ENCODE measurements around the gene MXD3. TPM values are rescaled to one million over a fixed set of nuclear protein-coding genes. Genes with fewer than 3 reads are reported as not detected.
A peak's percentile ranks its signal among the peaks of the same experiment; 100 is the strongest.

The MXD3 gene
- total and polyA plus RNA-seq, 4 experiments from 2014 or later = 0.28 to 17.3 (median 9.3) TPM

GRCh38 chr5:177333420-177334154 is 21.9 kb upstream of the MXD3 start:
- no peaks in the 10 kb centered on the region for H3K27me3 Mint-ChIP-seq
- ChIA-PET POLR2A (ENCODE audit: partially characterized antibody) (interaction anchor here (2.6 kb wide), 1 partner anchor 69 kb away, joined by 9 read pairs; no protein-coding TSS in a partner anchor), CTCF (ENCODE audit: partially characterized antibody) (interaction anchor here (1.2 to 3.6 kb wide), 3 partner anchors 15 to 56 kb away, joined by 3 to 8 read pairs (median 5); no protein-coding TSS in a partner anchor)
- intact Hi-C loops (cut with micrococcal nuclease) = no loop called here
- Histone ChIP-seq H3K27ac (ENCODE audit: low read depth, low read length) (no peak overlapping the region), H3K4me1 (ENCODE audit: insufficient read depth, low read length) (no peaks in the 10 kb centered on the region), H3K27me3 (ENCODE audit: insufficient read depth, low read length) (no peaks in the 10 kb centered on the region), H3K4me3 (ENCODE audit: low read length in 2 of 2) (no peak overlapping the region), H3K36me3 (ENCODE audit: insufficient read depth, low read length) (peaks cover 82% of the 10 kb centered on the region), H3K9me3 (ENCODE audit: control insufficient read depth in 1 of 2, low read length in 2 of 2) (no peaks in the 10 kb centered on the region)
- H3K36me3 Mint-ChIP-seq = peaks cover 23 to 64% of the 10 kb centered on the region in 2 donors
- H3K4me3 Mint-ChIP-seq = no peak overlapping the region
- H3K9me3 Mint-ChIP-seq = no peaks in the 10 kb centered on the region
- peak overlapping the region in 3 of 7 donors; percentile 55 to 70 (median 69) for H3K27ac Mint-ChIP-seq
- no peak for DNase-seq
- peaks cover 0 to 6% (median 2%) of the 10 kb centered on the region in 4 donors for H3K4me1 Mint-ChIP-seq

- Histone ChIP-seq H3K4me1 (ENCODE audit: insufficient read depth, low read length) (no peaks in the 10 kb centered on the region), H3K9me3 (ENCODE audit: control insufficient read depth in 1 of 2, low read length in 2 of 2) (no peaks in the 10 kb centered on the region), H3K27me3 (ENCODE audit: insufficient read depth, low read length) (no peaks in the 10 kb centered on the region), H3K27ac (ENCODE audit: low read depth, low read length) (no peak overlapping the region), H3K4me3 (ENCODE audit: low read length in 2 of 2) (no peak overlapping the region), H3K36me3 (ENCODE audit: insufficient read depth, low read length) (peaks cover 75% of the 10 kb centered on the region)
- Mint-ChIP-seq H3K9me3 (no peaks in the 10 kb centered on the region), H3K27ac (peak overlapping the region in 1 of 7 donors; percentile 35), H3K36me3 (peaks cover 24 to 64% of the 10 kb centered on the region in 2 donors), H3K4me1 (peaks cover 1 to 6% (median 2%) of the 10 kb centered on the region in 4 donors), H3K27me3 (no peaks in the 10 kb centered on the region), H3K4me3 (no peak overlapping the region)
- ChIA-PET CTCF (ENCODE audit: partially characterized antibody) (interaction anchor here (1.7 to 3.6 kb wide), 2 partner anchors 15 to 23 kb away, joined by 5 to 8 read pairs; no protein-coding TSS in a partner anchor), POLR2A (ENCODE audit: partially characterized antibody) (interaction anchor here (2.6 kb wide), 1 partner anchor 70 kb away, joined by 9 read pairs; no protein-coding TSS in a partner anchor)
- no peak for DNase-seq
- intact Hi-C loops (cut with micrococcal nuclease) = no loop called here
Measured at GRCh38 chr5:177332896-177333260, 21.2 kb upstream of the MXD3 start.

DNA sequence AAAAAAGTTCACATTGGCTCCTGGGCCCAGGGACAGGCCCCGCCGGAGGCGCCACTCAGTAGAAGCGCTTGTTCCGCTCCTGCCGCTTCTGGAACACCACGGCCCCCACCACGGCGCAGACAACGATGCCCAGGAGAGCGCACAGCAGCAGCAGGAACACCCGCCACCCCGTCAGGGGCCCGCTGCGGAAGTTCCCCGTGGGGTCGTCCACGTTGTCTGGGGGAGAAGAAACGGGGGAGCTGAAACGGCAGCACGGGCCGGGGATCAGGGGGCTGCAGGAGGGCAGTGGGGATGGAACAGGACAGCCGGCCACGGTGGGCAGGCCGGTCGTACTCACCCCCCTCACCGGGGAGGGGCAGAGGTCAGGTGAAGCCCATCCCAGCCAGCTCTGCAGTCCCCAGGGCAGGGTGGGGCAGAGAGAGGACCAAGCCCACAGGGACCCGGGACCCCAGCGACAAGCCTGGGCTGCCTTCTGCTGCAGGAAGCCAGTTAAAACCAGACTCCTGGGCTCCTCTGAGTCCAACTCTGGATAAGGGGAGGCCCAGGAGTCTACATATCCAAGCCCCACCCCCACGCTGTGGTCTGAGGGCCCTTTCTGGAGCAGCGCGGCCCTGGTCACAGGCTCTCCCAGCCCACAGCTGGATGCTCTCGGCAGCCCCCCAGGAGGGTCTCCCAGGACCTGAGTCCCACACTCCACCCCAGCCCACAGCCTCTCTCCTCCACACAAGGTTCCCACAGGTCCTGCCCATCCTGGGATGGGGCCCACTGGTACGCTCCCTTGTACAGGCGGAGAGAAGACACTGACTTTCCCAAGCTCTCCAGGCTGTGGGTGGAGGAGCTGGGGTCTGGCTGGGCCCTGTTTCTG is 20.6 kb upstream of the MXD3 start:
- peaks cover 68% of the 10 kb centered on the region for H3K36me3 ChIP-seq (ENCODE audit: insufficient read depth, low read length)

GRCh38 chr5:177330991-177331842 is 19.5 kb upstream of the MXD3 start:
- Histone ChIP-seq H3K9me3 (ENCODE audit: control insufficient read depth in 1 of 2, low read length in 2 of 2) (no peaks in the 10 kb centered on the region), H3K27me3 (ENCODE audit: insufficient read depth, low read length) (no peaks in the 10 kb centered on the region), H3K4me1 (ENCODE audit: insufficient read depth, low read length) (no peaks in the 10 kb centered on the region), H3K36me3 (ENCODE audit: insufficient read depth, low read length) (peaks cover 58% of the 10 kb centered on the region), H3K4me3 (ENCODE audit: low read length in 2 of 2) (no peak overlapping the region), H3K27ac (ENCODE audit: low read depth, low read length) (no peak overlapping the region)
- intact Hi-C loops (cut with micrococcal nuclease) = no loop called here
- H3K27me3 Mint-ChIP-seq = no peaks in the 10 kb centered on the region
- H3K4me1 Mint-ChIP-seq = peaks cover 0 to 6% (median 5%) of the 10 kb centered on the region in 4 donors
- H3K27ac Mint-ChIP-seq = peak overlapping the region in 2 of 7 donors; percentile 12 to 48
- ChIA-PET CTCF (ENCODE audit: partially characterized antibody) (interaction anchor here (3.6 kb wide), 1 partner anchor 13 kb away, joined by 8 read pairs; no protein-coding TSS in a partner anchor), POLR2A (ENCODE audit: partially characterized antibody) (interaction anchor here (2.6 kb wide), 1 partner anchor 72 kb away, joined by 9 read pairs; no protein-coding TSS in a partner anchor)
- peaks cover 22 to 60% of the 10 kb centered on the region in 2 donors for H3K36me3 Mint-ChIP-seq
- H3K4me3 Mint-ChIP-seq = no peak overlapping the region
- no peak for DNase-seq
- H3K9me3 Mint-ChIP-seq = no peaks in the 10 kb centered on the region

More for the DNA sequence above, 20.6 kb upstream of the MXD3 start:
- CTCF ChIA-PET (ENCODE audit: partially characterized antibody) = interaction anchor here (3.6 kb wide), 1 partner anchor 14 kb away, joined by 8 read pairs; no protein-coding TSS in a partner anchor
- intact Hi-C loops (cut with micrococcal nuclease) = no loop called here
- Histone ChIP-seq H3K9me3 (ENCODE audit: control insufficient read depth in 1 of 2, low read length in 2 of 2) (no peaks in the 10 kb centered on the region), H3K4me1 (ENCODE audit: insufficient read depth, low read length) (no peaks in the 10 kb centered on the region), H3K27me3 (ENCODE audit: insufficient read depth, low read length) (no peaks in the 10 kb centered on the region), H3K4me3 (ENCODE audit: low read length in 2 of 2) (no peak overlapping the region), H3K27ac (ENCODE audit: low read depth, low read length) (no peak overlapping the region)
- Mint-ChIP-seq H3K27ac (no peak overlapping the region), H3K4me3 (no peak overlapping the region), H3K9me3 (no peaks in the 10 kb centered on the region), H3K4me1 (peaks cover 0 to 6% (median 5%) of the 10 kb centered on the region in 4 donors), H3K27me3 (no peaks in the 10 kb centered on the region), H3K36me3 (peaks cover 26 to 65% of the 10 kb centered on the region in 2 donors)
- no peak for DNase-seq
- POLR2A ChIA-PET (ENCODE audit: partially characterized antibody) = interaction anchor here (2.6 kb wide), 1 partner anchor 71 kb away, joined by 9 read pairs; no protein-coding TSS in a partner anchor

GRCh38 chr5:177329883-177330282 is 18.2 kb upstream of the MXD3 start:
- Histone ChIP-seq H3K4me3 (ENCODE audit: low read length in 2 of 2) (no peak overlapping the region), H3K9me3 (ENCODE audit: control insufficient read depth in 1 of 2, low read length in 2 of 2) (no peaks in the 10 kb centered on the region), H3K4me1 (ENCODE audit: insufficient read depth, low read length) (no peaks in the 10 kb centered on the region), H3K27ac (ENCODE audit: low read depth, low read length) (no peak overlapping the region), H3K27me3 (ENCODE audit: insufficient read depth, low read length) (no peaks in the 10 kb centered on the region), H3K36me3 (ENCODE audit: insufficient read depth, low read length) (peaks cover 45% of the 10 kb centered on the region)
- H3K9me3 Mint-ChIP-seq = no peaks in the 10 kb centered on the region
- no peaks in the 10 kb centered on the region for H3K27me3 Mint-ChIP-seq
- CTCF ChIA-PET (ENCODE audit: partially characterized antibody) = no interaction called here
- POLR2A ChIA-PET (ENCODE audit: partially characterized antibody) = no interaction called here
- peaks cover 0 to 6% (median 5%) of the 10 kb centered on the region in 4 donors for H3K4me1 Mint-ChIP-seq
- H3K36me3 Mint-ChIP-seq = peaks cover 15 to 54% of the 10 kb centered on the region in 2 donors
- no peak for DNase-seq
- no peak overlapping the region for H3K4me3 Mint-ChIP-seq
- H3K27ac Mint-ChIP-seq = peak overlapping the region in 2 of 7 donors; percentile 17 to 31
- intact Hi-C loops (cut with micrococcal nuclease) = no loop called here

DNA sequence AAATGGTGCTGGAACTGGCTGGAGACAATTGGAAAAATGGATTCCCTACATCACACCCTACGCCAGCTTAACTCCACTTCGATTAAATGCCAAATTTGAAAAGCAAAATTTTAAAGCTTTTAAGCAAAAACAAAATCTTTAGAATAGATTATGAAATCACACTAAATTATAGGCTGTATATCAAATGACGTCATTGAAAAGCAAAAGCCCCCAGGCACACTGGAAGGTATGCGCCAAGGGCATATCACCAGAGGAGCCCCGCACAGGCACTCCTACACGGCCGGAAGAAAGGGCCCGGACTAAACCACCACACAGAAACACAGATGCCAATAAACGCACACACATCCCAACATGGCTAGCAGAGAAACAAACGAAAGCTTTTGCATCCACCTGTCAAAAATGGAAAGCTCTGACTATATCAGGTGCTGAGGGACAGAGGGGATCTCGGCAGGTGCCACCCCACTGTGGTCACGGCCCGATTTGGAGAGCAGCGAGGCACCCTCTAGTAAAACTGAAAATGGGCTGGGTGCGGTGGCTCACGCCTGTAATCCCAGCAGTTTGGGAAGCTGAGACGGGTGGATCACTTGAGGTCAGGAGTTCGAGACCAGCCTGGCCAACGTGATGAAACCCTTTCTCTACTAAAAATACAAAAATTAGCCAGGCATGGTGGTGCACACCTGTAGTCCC is 17.0 kb upstream of the MXD3 start:
- Mint-ChIP-seq H3K36me3 (peaks cover 13 to 47% of the 10 kb centered on the region in 2 donors), H3K4me1 (peaks cover 0 to 6% (median 2%) of the 10 kb centered on the region in 4 donors), H3K27ac (peak overlapping the region in 2 of 7 donors; percentile 36 to 53), H3K9me3 (no peaks in the 10 kb centered on the region), H3K4me3 (no peak overlapping the region), H3K27me3 (no peaks in the 10 kb centered on the region)
- Histone ChIP-seq H3K9me3 (ENCODE audit: control insufficient read depth in 1 of 2, low read length in 2 of 2) (no peaks in the 10 kb centered on the region), H3K4me1 (ENCODE audit: insufficient read depth, low read length) (no peaks in the 10 kb centered on the region), H3K27me3 (ENCODE audit: insufficient read depth, low read length) (no peaks in the 10 kb centered on the region), H3K27ac (ENCODE audit: low read depth, low read length) (no peak overlapping the region), H3K4me3 (ENCODE audit: low read length in 2 of 2) (no peak overlapping the region), H3K36me3 (ENCODE audit: insufficient read depth, low read length) (peaks cover 33% of the 10 kb centered on the region)
- ChIA-PET POLR2A (ENCODE audit: partially characterized antibody) (interaction anchor here (1.1 to 1.7 kb wide), 2 partner anchors 9 to 19 kb away, joined by 3 read pairs; no protein-coding TSS in a partner anchor), CTCF (ENCODE audit: partially characterized antibody) (interaction anchor here (1.0 to 3.0 kb wide), 2 partner anchors 11 to 62 kb away, joined by 4 to 13 read pairs; no protein-coding TSS in a partner anchor)
- intact Hi-C loops (cut with micrococcal nuclease) = no loop called here
- DNase-seq = no peak
